ENCODE data around the gene SSTR4. TPM values are rescaled to one million over a fixed set of nuclear protein-coding genes. Genes with fewer than 3 reads are reported as not detected.
"Not testable (repeated sequence)": the region's sequence is repeated elsewhere in the genome, so short reads cannot be mapped to it uniquely, and the experiment has no call there.

SSTR4 gene
- total RNA-seq, 1 experiment from 2014 or later = not detected

DNA sequence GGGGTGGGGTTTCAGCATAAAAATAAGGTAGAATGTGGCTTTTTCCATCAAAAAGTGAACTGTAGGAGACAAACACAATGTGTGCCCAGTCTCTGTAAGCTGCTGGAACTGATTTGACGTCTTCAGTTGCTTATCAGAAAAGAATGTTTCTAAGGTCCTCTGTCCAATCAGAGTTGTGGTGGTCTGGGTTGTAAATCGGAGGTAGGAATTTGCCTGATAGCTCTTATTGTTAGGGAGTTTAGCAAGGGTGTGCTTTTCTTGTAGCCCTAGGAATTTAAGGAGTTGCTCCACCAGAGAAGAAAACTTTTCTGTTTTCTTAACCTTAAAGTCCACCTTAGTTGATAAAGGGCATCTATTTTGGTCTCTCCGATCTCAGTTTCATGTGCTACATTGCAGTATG is 10.4 kb upstream of the SSTR4 start:
- Histone ChIP-seq H4K20me1 (ENCODE audit: insufficient read depth) (no peaks in the 10 kb centered on the region), H3K9me3 (ENCODE audit: control insufficient read depth in 1 of 2, insufficient read depth in 1 of 2, low read depth in 1 of 2, low read length in 2 of 2) (no peaks in the 10 kb centered on the region), H3K36me3 (ENCODE audit: control insufficient read depth in 1 of 2, insufficient read depth in 2 of 2, low read length in 2 of 2) (no peaks in the 10 kb centered on the region), H3K4me3 (replicated peaks in 1 of 2; ENCODE audit: low read depth in 1 of 2, low read length in 2 of 2) (no peak overlapping the region), H3K4me1 (ENCODE audit: control insufficient read depth in 1 of 2, insufficient read depth in 2 of 2, low read length in 2 of 2) (no peaks in the 10 kb centered on the region), H3K79me2 (ENCODE audit: insufficient read depth, low read length) (no peaks in the 10 kb centered on the region), H3K9ac (ENCODE audit: low read length) (no peak overlapping the region), H3K27me3 (ENCODE audit: insufficient read depth, low read length) (peaks cover 16% of the 10 kb centered on the region; the same call in 1 of the 2 replicates), H3K27ac (ENCODE audit: low read depth, low read length) (no peak overlapping the region), H3K4me2 (ENCODE audit: low read length) (no peak overlapping the region), H2AFZ (ENCODE audit: low read depth, low read length, poor library complexity, severe bottlenecking) (no peak overlapping the region), H3K9me2 (ENCODE audit: insufficient read depth) (no peaks in the 10 kb centered on the region)
- TF ChIP-seq ZFX (IDR thresholded peaks at IDR 0.05) (no peak), ZNF274 (IDR thresholded peaks at IDR 0.05; ENCODE audit: low read depth, low read length) (no peak), EZH2 (IDR thresholded peaks at IDR 0.05) (no peak), YY1 (IDR thresholded peaks at IDR 0.05; ENCODE audit: extremely low read depth, insufficient replicate concordance, low read depth, low read length) (no peak), JUND (IDR thresholded peaks at IDR 0.05) (no peak), RAD21 (IDR thresholded peaks at IDR 0.05; ENCODE audit: low read depth) (no peak), CEBPB (IDR thresholded peaks at IDR 0.05; ENCODE audit: low read depth) (no peak), POLR2AphosphoS5 (IDR thresholded peaks at IDR 0.05; ENCODE audit: low read depth, low read length) (no peak)
- TF ChIP-seq, protein P1, sequence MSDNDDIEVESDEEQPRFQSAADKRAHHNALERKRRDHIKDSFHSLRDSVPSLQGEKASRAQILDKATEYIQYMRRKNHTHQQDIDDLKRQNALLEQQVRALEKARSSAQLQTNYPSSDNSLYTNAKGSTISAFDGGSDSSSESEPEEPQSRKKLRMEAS (IDR thresholded peaks at IDR 0.05) = no peak
- TF ChIP-seq, protein P2, sequence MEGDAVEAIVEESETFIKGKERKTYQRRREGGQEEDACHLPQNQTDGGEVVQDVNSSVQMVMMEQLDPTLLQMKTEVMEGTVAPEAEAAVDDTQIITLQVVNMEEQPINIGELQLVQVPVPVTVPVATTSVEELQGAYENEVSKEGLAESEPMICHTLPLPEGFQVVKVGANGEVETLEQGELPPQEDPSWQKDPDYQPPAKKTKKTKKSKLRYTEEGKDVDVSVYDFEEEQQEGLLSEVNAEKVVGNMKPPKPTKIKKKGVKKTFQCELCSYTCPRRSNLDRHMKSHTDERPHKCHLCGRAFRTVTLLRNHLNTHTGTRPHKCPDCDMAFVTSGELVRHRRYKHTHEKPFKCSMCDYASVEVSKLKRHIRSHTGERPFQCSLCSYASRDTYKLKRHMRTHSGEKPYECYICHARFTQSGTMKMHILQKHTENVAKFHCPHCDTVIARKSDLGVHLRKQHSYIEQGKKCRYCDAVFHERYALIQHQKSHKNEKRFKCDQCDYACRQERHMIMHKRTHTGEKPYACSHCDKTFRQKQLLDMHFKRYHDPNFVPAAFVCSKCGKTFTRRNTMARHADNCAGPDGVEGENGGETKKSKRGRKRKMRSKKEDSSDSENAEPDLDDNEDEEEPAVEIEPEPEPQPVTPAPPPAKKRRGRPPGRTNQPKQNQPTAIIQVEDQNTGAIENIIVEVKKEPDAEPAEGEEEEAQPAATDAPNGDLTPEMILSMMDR (IDR thresholded peaks at IDR 0.05 in 2 of 3, conservative IDR thresholded peaks at IDR 0.05 in 1 of 3; ENCODE audit: borderline replicate concordance in 1 of 3, insufficient read depth in 1 of 3, low read depth in 2 of 3, low read length in 2 of 3) = no peak
- ChIA-PET RAD21 (ENCODE audit: low non-redundant PET in 1 of 2, low total read pairs in 2 of 2, uncharacterized antibody in 2 of 2, unreplicated experiment in 2 of 2) (no interaction called here), CTCF (no interaction called here), POLR2A (no interaction called here)
- DNase-seq (ENCODE audit: low read depth, low spot score) (no peak), ATAC-seq (no peak)
- intact Hi-C loops (cut with micrococcal nuclease) = no loop called here
- no TSS peak for BruUV-seq (replicated peaks)

GRCh38 chr20:23025503-23025902 is 9.6 kb upstream of the SSTR4 start:
- DNase-seq (ENCODE audit: low read depth, low spot score); H3K9ac ChIP-seq (ENCODE audit: low read length); H3K27ac ChIP-seq (ENCODE audit: low read depth, low read length); H3K9me2 ChIP-seq (ENCODE audit: insufficient read depth); H3K79me2 ChIP-seq (ENCODE audit: insufficient read depth, low read length); H2AFZ ChIP-seq (ENCODE audit: low read depth, low read length, poor library complexity, severe bottlenecking); H3K9me3 ChIP-seq (ENCODE audit: control insufficient read depth in 1 of 2, insufficient read depth in 1 of 2, low read depth in 1 of 2, low read length in 2 of 2); RAD21 ChIA-PET (ENCODE audit: low non-redundant PET in 1 of 2, low total read pairs in 2 of 2, uncharacterized antibody in 2 of 2, unreplicated experiment in 2 of 2); ATAC-seq; H3K4me2 ChIP-seq (ENCODE audit: low read length); H3K36me3 ChIP-seq (ENCODE audit: control insufficient read depth in 1 of 2, insufficient read depth in 2 of 2, low read length in 2 of 2); intact Hi-C loops (cut with micrococcal nuclease); POLR2A ChIA-PET; BruUV-seq (replicated peaks); H3K4me3 ChIP-seq (replicated peaks in 1 of 2; ENCODE audit: low read depth in 1 of 2, low read length in 2 of 2); CTCF ChIA-PET; H3K4me1 ChIP-seq (ENCODE audit: control insufficient read depth in 1 of 2, insufficient read depth in 2 of 2, low read length in 2 of 2); H4K20me1 ChIP-seq (ENCODE audit: insufficient read depth): not testable (repeated sequence)
- peaks cover 20% of the 10 kb centered on the region; the same call in 1 of the 2 replicates for H3K27me3 ChIP-seq (ENCODE audit: insufficient read depth, low read length)

Data from HCT116 (cell line).